HPDE6-E6E7 (cell line): ENCODE data around the gene LCE1B.

ENCODE experiments used
- DNase-seq: peaks from one replicate; pipeline ENCODE4 v3.0.0; 2011; ENCODE audit warnings: missing footprints; ENCODE audit errors: extremely low spot score

LCE1B gene

DNA sequence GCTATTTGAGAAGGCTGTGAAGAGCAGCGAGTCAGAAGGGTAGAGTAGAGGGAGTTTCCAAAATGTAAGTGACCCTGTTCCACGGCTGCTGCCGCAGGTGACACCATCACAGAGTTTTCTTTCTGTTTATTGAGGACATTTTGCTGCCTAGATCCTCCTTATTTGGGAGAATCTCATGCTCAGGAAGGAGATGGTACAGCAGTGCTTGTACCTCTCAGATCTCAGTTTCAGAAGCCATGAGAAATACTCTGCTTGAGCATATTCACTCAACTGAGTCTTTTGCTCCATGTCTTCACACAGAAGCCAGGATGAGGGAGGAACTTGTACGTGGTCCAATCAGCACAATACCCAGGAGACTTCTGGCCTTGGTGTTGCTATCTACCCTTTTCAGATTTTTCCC lies 49.6 kb downstream of the LCE1B start:
- DNase-seq: no peak
